HFF-Myc (cell line): Measurements from ENCODE around the gene NSD2.

ENCODE experiments used
- DNase-seq: peaks from one replicate; pipeline ENCODE4 v3.0.0-alpha.2; 2011; ENCODE audit warnings: low read depth; ENCODE audit errors: extremely low read depth
- H3K4me3 ChIP-seq: replicated peaks from 2 replicates; pipeline ENCODE4 v1.5.1; 2011; ENCODE audit warnings: low read depth, mild to moderate bottlenecking, control low read depth, low read length
- CTCF ChIP-seq: IDR thresholded peaks from 2 replicates; pipeline ENCODE4 v1.5.1; 2012; ENCODE audit warnings: mild to moderate bottlenecking, low read depth, low read length, control low read depth; ENCODE audit errors: missing control alignments

NSD2 gene

GRCh38 chr4:1856943-1857699, 14.1 kb upstream of the NSD2 start:
- no peak for TF ChIP-seq CTCF
- DNase-seq, result no peak
- peak overlapping the region; percentile 94 for H3K4me3 ChIP-seq

- TF ChIP-seq CTCF, result no peak
Measured at GRCh38 chr4:1857931-1858330, 13.3 kb upstream of the NSD2 start.

GRCh38 chr4:1859389-1859753, 11.8 kb upstream of the NSD2 start:
- DNase-seq, result no peak
- H3K4me3 ChIP-seq, result no peak overlapping the region
- no peak for TF ChIP-seq CTCF

More at GRCh38 chr4:1857931-1858330, 13.3 kb upstream of the NSD2 start:
- H3K4me3 ChIP-seq, result no peak overlapping the region
- DNase-seq, result no peak

- no peak for DNase-seq
- H3K4me3 ChIP-seq, result no peak overlapping the region
- no peak for TF ChIP-seq CTCF
Measured at GRCh38 chr4:1862055-1862911, 8.9 kb upstream of the NSD2 start.

GRCh38 chr4:1862961-1863296, 8.3 kb upstream of the NSD2 start:
- DNase-seq, result no peak
- TF ChIP-seq CTCF, result no peak
- H3K4me3 ChIP-seq, result no peak overlapping the region

GRCh38 chr4:1863297-1864033, 7.7 kb upstream of the NSD2 start:
- no peak overlapping the region for H3K4me3 ChIP-seq
- TF ChIP-seq CTCF, result no peak

More at GRCh38 chr4:1863297-1864033, 7.7 kb upstream of the NSD2 start:
- no peak for DNase-seq
